Posterior vena cava (tissue), 2 donors: ENCODE measurements around the gene USP6. TPM values are rescaled to one million over a fixed set of nuclear protein-coding genes. Genes with fewer than 3 reads are reported as not detected.
A peak's percentile ranks its signal among the peaks of the same experiment; 100 is the strongest.
"Not testable (repeated sequence)": the region's sequence is repeated elsewhere in the genome, so short reads cannot be mapped to it uniquely, and the experiment has no call there.

Experiments used
- DNase-seq: peaks from one replicate; pipeline ENCODE4 v3.0.0-alpha.2; 2020; ENCODE audit warnings: low spot score
- intact Hi-C, 2 donors: fragments of 100-400 bp; cut with DNase I; formaldehyde crosslinking; loops; one replicate each; pipeline versions ENCODE4 v1.14.1 to v1.14.2; 2022 to 2023
- total RNA-seq, 2 donors: library from RNA; stranded (reverse); fragmentation: NEBNext Ultra II Directional; extraction: Animal tissue kit (Norgen Biotek cat#: 25700); gene quantifications; one replicate each; pipeline ENCODE4 v1.2.1, GENCODE V29; 2021
- donor health status: DM: yes; HTN: yes; CAD: no.
- donor health status: DM: yes; HTN: yes; CAD: no.

USP6 gene
- total RNA-seq, 2 donors from 2014 or later = 0.19 TPM; not detected in 1

DNA sequence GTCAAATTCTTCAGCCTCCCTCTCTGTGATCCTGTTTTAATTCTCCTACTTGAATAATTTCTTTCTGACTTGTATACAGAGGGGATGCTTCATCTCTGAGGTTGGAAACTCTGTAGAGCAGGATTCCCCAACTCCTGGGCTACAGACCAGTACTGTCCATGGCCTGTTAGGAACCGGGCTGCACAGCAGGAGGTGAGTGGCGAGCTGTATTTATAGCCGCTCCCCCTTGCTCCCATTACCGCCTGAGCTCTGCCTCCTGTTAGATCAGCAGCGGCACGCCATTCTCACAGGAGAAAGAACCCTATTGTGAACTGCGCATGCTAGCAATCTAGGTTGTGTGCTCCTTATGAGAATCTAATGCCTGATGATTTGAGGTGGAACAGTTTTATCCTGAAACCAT lies 59.2 kb downstream of the USP6 start:
- intact Hi-C loops, DNase-seq: not testable (repeated sequence)

GRCh38 chr17:5179003-5179402 lies 63.2 kb downstream of the USP6 start:
- intact Hi-C loops = no loop called here
- no peak for DNase-seq

- DNase-seq = no peak
- intact Hi-C loops = no loop called here
Observed at GRCh38 chr17:5181509-5182305, 65.9 kb downstream of the USP6 start.

DNA sequence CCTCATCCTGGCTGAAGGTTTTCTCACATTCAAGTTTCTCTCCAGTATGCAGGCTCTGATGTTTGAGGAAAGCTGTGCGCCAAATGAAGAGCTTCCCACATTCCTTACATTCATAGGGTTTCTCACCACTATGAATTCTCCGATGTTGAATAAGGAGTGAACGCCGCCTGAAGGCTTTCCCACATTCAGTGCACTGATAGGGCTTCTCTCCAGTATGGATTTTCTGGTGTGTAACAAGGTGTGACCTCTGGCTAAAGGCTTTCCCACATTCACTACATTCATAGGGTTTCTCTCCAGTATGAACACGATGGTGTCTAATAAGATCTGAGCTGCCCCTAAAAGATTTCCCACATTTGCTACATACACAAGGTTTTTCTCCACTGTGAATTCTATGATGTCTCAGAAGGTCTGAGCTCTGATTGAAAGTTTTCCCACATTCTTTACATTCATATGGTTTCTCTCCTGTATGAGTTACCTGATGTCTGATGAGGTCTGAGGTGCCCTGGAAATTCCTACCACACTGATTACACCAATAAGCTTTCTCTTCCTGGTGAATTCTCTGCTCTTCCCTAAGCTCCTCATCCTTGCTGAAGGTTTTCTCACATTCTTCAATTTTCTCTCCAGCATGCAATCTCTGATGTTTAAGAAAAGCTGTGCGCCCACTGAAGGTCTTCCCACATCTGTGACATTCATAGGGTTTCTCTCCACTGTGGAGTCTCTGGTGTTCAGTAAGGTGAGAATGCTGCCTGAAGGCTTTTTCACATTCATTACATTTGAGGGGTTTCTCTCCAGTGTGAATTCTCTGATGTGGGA lies 67.0 kb downstream of the USP6 start:
- intact Hi-C loops = no loop called here
- DNase-seq = no peak

GRCh38 chr17:5183410-5183793 lies 67.6 kb downstream of the USP6 start:
- intact Hi-C loops = no loop called here
- DNase-seq = no peak

- intact Hi-C loops = no loop called here
- DNase-seq = no peak
Observed at GRCh38 chr17:5184288-5184687, 68.5 kb downstream of the USP6 start.

DNA sequence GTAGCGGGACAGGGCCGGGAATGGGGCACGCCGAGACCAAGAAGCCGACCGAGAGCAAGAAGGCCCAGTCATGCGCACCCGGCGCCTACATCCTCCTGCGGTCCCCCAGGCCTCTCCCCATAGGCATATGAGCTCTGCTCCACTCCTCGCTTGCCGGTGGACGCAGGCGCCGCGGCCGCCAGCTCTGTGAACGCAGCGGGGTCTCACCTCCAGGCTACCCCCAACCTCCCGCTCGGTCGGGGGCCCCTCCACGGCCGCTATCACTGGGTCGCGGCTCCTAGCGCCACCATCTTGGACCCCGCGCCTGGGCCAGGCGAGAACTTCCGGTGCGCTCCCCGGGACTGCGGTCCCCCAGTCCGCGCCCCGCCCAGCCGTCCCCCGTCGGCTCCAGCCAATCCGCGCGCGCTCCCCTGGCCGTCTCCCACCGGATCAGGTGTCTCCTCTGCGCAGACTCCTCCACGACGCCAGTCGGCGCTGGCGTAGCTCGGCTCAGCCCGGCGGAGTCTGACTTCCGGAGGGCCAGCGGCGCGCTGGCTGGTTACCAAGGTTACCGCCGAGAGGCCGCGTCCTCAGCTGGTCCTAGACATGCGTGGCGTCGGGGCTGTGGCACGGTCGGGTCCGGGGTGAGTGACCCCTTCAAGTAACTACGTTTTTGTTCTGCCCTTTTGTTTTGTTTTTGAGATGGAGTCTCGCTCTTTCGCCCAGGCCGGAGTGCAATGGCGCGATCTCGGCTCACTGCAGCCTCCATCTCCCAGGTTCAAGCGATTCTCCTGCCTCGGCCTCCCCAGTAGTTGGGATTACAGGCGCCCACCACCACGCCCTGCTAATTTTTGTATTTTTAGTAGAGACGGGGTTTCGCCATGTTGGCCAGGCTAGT lies 75.9 kb downstream of the USP6 start, which contains the start of gene ZNF594:
Gene ZNF594 (minus strand): TSS at position 328 of the 877 bp plus-strand sequence. CDS start 7,612 bp downstream, outside the sequence.
- intact Hi-C loops = loop anchor here in 1 of 2 donors (10.0 kb wide), 1 partner anchor 237 kb away; the partner anchor contains the start of gene ENO3
- peak; percentile 99 for DNase-seq

DNA sequence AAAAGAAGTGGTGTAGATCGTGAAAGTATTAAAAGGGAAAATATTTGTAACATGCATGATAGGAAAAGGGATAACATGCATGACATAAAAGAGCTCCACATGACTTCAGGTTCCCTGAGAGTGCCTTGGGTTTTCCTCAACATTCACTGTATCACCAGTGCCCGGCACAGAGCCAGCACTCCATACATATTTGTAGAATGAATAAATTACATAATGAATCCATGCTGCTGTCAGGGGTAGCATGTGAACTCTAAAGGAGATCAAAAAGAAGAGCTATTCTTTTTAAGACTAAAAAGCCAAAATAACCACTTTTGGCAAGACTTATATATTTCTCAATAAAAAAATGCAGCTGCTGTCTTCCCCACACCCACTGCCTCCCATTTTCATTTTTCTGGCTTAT lies 78.5 kb downstream of the USP6 start:
- intact Hi-C loops = loop anchor here in 1 of 2 donors (10.0 kb wide), 1 partner anchor 240 kb away; the partner anchor contains the start of gene ENO3
- DNase-seq = no peak

- DNase-seq = no peak
- intact Hi-C loops = loop anchor here in 1 of 2 donors (10.0 kb wide), 1 partner anchor 244 kb away; the partner anchor contains the start of gene ENO3
Observed at GRCh38 chr17:5198472-5198871, 82.6 kb downstream of the USP6 start.

- intact Hi-C loops = no loop called here
- no peak for DNase-seq
Observed at GRCh38 chr17:5200360-5200759, 84.5 kb downstream of the USP6 start.

- DNase-seq = no peak
- intact Hi-C loops = no loop called here
Observed at GRCh38 chr17:5201011-5201410, 85.2 kb downstream of the USP6 start.

DNA sequence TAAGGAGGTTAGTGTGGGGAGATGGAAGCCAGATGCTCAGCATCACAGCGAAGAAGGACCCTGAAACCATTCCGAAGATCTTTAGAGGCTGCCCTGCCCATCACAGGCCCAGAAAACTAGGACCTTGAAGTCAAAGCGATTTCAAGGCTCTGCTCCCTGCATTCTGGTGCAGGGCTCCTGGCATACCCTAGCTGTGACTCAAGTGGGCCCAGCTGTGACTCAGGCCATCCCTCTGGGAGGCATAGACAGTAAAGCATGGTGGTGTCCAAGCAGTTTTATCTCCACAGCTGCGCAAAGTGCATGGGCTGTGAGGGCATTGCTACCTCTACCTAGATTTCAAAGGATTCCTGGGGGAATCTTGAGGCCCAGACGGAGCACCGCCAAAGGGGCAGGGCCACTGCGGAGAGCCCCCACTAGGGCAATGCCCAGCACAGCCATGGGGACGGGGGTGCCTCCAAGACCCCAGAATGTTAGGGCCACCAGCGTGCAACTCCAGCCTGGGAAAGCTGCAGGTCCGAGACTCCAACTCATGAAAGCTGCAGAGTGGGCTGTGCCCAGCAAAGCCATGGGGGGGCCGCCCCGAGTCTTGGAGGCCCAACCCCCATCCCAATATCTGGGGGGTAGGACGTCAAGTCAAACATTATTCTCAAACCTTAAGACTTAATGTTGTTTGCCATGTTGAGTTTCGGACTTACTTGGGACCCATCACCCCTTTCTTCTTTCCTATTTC lies 87.5 kb downstream of the USP6 start:
- intact Hi-C loops = no loop called here
- DNase-seq = no peak

GRCh38 chr17:5203908-5204294 lies 88.1 kb downstream of the USP6 start:
- intact Hi-C loops = no loop called here
- no peak for DNase-seq

DNA sequence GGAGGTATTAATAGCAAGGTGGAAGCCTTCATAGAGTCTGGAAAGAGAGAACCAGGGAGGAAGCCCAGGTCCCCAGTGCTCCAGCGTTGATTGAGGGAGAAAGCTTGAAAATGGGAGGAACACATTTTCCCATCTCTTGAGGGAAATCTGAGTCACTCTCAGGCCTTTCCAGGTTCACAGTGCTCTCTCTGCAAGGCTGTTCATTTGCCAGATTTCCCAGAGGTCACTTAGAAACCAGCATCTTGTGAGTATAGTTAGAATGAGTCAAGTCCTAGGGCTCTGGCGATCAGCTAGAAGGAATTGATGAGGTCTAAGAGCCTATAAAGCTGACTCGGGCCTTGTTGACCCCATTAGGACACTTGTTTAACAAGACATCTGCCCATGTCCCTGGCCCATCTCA lies 93.6 kb downstream of the USP6 start:
- DNase-seq = no peak
- intact Hi-C loops = no loop called here

- no peak for DNase-seq
- intact Hi-C loops = no loop called here
Observed at GRCh38 chr17:5210091-5210490, 94.3 kb downstream of the USP6 start.

DNA sequence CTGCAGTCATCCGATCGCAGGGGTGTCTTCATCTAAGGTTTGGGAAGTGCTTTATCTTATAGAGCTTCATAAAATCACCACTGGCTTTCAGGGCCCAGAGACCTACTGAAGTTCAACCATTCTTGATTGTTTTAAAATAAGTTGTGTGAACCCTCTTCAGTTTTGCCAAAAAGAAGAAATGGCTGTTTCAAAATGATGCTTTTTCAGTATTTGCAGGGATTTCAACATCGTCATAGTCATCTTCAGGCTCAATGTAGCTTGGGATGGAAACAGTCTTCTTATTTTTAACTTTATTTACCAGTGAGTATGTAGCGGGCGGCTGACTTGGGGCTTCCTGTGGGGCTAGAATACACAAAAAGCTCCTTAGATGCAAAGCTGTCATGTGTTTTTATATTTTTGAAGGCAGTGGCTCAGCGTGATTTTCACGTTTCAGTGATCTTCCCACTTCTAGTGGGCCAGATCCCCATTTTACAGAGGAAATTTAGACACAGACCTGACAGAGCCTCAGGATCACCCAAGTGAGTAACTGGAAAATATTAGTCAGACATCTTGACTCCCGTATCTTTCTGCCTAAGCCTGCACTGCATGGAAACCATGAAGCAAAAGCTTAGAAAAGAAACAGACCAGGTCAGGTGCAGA lies 94.9 kb downstream of the USP6 start:
- DNase-seq = no peak
- intact Hi-C loops = no loop called here

GRCh38 chr17:5211458-5211857 lies 95.6 kb downstream of the USP6 start:
- intact Hi-C loops = no loop called here
- no peak for DNase-seq

GRCh38 chr17:5217562-5217961 lies 101.7 kb downstream of the USP6 start:
- intact Hi-C loops = not testable (repeated sequence)

More at GRCh38 chr17:5217562-5217961, 101.7 kb downstream of the USP6 start:
- not testable (repeated sequence) for DNase-seq
